HuH-7 (cell line): ENCODE measurements around the gene NUP107.
A peak's percentile ranks its signal among the peaks of the same experiment; 100 is the strongest.

Source experiments
- DNase-seq: peaks from one replicate; pipeline ENCODE4 v3.0.0; 2011; ENCODE audit warnings: low spot score

The NUP107 gene

GRCh38 chr12:68739891-68740290 is 53.1 kb downstream of the NUP107 start:
- no peak for DNase-seq

GRCh38 chr12:68743356-68743755 is 56.6 kb downstream of the NUP107 start:
- no peak for DNase-seq

GRCh38 chr12:68745376-68745903 is 58.7 kb downstream of the NUP107 start:
- DNase-seq: no peak

GRCh38 chr12:68745904-68746571 is 59.3 kb downstream of the NUP107 start, which contains the start of gene SLC35E3:
Gene SLC35E3 (plus strand): TSS chr12:68746176. CDS start chr12:68746378, 202 bp downstream.
- DNase-seq: peak; percentile 94

- peak; percentile 47 for DNase-seq
Measured at GRCh38 chr12:68746572-68747180, 59.9 kb downstream of the NUP107 start.

GRCh38 chr12:68749443-68749842 is 62.7 kb downstream of the NUP107 start:
- DNase-seq: no peak

- no peak for DNase-seq
Measured at GRCh38 chr12:68749861-68750260, 63.1 kb downstream of the NUP107 start.

- no peak for DNase-seq
Measured at GRCh38 chr12:68750506-68750905, 63.7 kb downstream of the NUP107 start.

GRCh38 chr12:68755536-68756243 is 68.9 kb downstream of the NUP107 start:
- no peak for DNase-seq

- DNase-seq: no peak
Measured at GRCh38 chr12:68759852-68760251, 73.1 kb downstream of the NUP107 start.

- no peak for DNase-seq
Measured at GRCh38 chr12:68760806-68761441, 74.1 kb downstream of the NUP107 start.

- DNase-seq: no peak
Measured at GRCh38 chr12:68761442-68761812, 74.6 kb downstream of the NUP107 start.

- DNase-seq: no peak
Measured at GRCh38 chr12:68761901-68762630, 75.3 kb downstream of the NUP107 start.

- no peak for DNase-seq
Measured at GRCh38 chr12:68762691-68763090, 75.9 kb downstream of the NUP107 start.

GRCh38 chr12:68765696-68766095 is 78.9 kb downstream of the NUP107 start:
- no peak for DNase-seq

GRCh38 chr12:68766646-68767045 is 79.9 kb downstream of the NUP107 start:
- no peak for DNase-seq

- DNase-seq: no peak
Measured at GRCh38 chr12:68767191-68767590, 80.4 kb downstream of the NUP107 start.

- DNase-seq: no peak
Measured at GRCh38 chr12:68768431-68768939, 81.7 kb downstream of the NUP107 start.

GRCh38 chr12:68769941-68770340 is 83.2 kb downstream of the NUP107 start:
- no peak for DNase-seq

GRCh38 chr12:68771223-68771925 is 84.6 kb downstream of the NUP107 start:
- DNase-seq: no peak

- no peak for DNase-seq
Measured at GRCh38 chr12:68772714-68773113, 85.9 kb downstream of the NUP107 start.
